Body of pancreas (tissue), 4 donors: ENCODE results near the gene TNS3.

Experiments used
- CTCF ChIP-seq, 7 experiments: fragments of 450-650 bp in 4 of 7; fragments of 200-600 bp in 3 of 7; sonication (generic) in 3 of 7; IDR thresholded peaks; one replicate each; pipeline ENCODE4 v1.5.1; 2016 to 2019; ENCODE audit warnings: antibody characterized with exemption in 7 of 7
- POLR2A ChIP-seq, 3 donors: fragments of 450-650 bp; IDR thresholded peaks; one replicate each; pipeline ENCODE4 v1.6.1; 2016; ENCODE audit warnings: antibody characterized with exemption in 3 of 3, mild to moderate bottlenecking in 2 of 3

- TF ChIP-seq CTCF (IDR thresholded peaks at IDR 0.05) (no peak), POLR2A (IDR thresholded peaks at IDR 0.05) (no peak)
Observed at GRCh38 chr7:47383072-47383471, 198.8 kb downstream of the TNS3 start.
